ENCODE results near the gene LTF. TPM values are rescaled to one million over a fixed set of nuclear protein-coding genes. Genes with fewer than 3 reads are reported as not detected.

Gene LTF
- total and polyA plus RNA-seq, 10 of the 15 experiments (the other 5 are each of a cell fraction or from before 2014, with no cell fraction given), result 0.03 to 0.31 TPM; not detected in 8

DNA sequence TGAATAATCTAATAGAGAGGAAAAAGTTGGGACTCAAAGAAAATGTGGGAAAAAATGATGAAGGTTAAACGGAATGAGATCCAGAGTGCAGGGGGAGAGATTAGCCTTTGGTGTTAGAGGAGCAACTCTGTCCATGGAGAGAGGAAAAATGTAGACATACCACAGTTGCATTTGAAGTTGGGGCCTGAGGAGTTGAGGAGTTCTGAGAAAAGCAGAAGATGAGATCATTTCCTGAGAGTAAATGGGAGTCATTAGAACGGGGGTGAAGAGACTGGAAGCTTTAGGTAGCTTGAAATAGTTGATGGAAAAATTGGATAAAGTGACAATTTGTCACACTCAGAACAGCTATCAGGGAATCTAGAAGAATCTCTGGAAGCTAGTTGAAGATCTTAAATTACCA lies 65.1 kb downstream of the LTF start:
- DNase-seq (ENCODE audit: low read depth, low spot score) (no peak), FAIRE-seq (no peak), ATAC-seq (no peak)
- Histone ChIP-seq H3K36me3 (ENCODE audit: control insufficient read depth in 2 of 2, insufficient read depth in 2 of 2, low read length in 1 of 2) (no peaks in the 10 kb centered on the region), H3K9ac (ENCODE audit: control insufficient read depth, insufficient read depth, low read length) (no peak overlapping the region), H3K4me1 (ENCODE audit: control insufficient read depth, insufficient read depth, low read length) (peaks cover 11% of the 10 kb centered on the region), H3K4me3 (no peak overlapping the region), H3K27me3 (replicated peaks in 1 of 2; ENCODE audit: control insufficient read depth in 2 of 2, insufficient read depth in 2 of 2, low read length in 1 of 2) (no peaks in the 10 kb centered on the region), H4K20me1 (ENCODE audit: control insufficient read depth, insufficient read depth) (no peaks in the 10 kb centered on the region), H2AFZ (ENCODE audit: control insufficient read depth, low read depth, low read length) (no peak overlapping the region), H3K4me2 (ENCODE audit: control insufficient read depth, insufficient read depth) (no peak overlapping the region), H3K9me3 (replicated peaks; ENCODE audit: control insufficient read depth, insufficient read depth, low read length) (no peaks in the 10 kb centered on the region; the same call in 1 of the 3 replicates), H3K27ac (ENCODE audit: control insufficient read depth, insufficient read depth) (no peak overlapping the region), H3K79me2 (ENCODE audit: control insufficient read depth, insufficient read depth, low read length) (no peaks in the 10 kb centered on the region)
- SMC1A ChIA-PET (ENCODE audit: uncharacterized antibody, unreplicated experiment), result interaction anchor here (1.2 kb wide), 2 partner anchors 19 to 45 kb away, joined by 3 read pairs; no protein-coding TSS in a partner anchor
- intact Hi-C loops (cut with micrococcal nuclease; ENCODE audit: unreplicated experiment) (no loop called here), in situ Hi-C loops (cut with MboI) (no loop called here)
- 37% methylated on average over 2 of the region's 2 CpGs for WGBS (ENCODE audit: insufficient coverage, insufficient replicate concordance, low lambda C conversion rate, missing lambda C conversion rate)
- CTCF ChIA-PET, result interaction anchor here (1.0 to 1.3 kb wide), 3 partner anchors 25 to 89 kb away, joined by 4 to 7 read pairs (median 4); no protein-coding TSS in a partner anchor
- BruUV-seq (replicated peaks), result no TSS peak
- RAD21 ChIA-PET (ENCODE audit: unreplicated experiment), result interaction anchor here (1.3 kb wide), 1 partner anchor 22 kb away, joined by 9 read pairs; no protein-coding TSS in a partner anchor
- TF ChIP-seq EP300 (IDR thresholded peaks at IDR 0.05; ENCODE audit: borderline replicate concordance in 1 of 2, control insufficient read depth in 1 of 2, low read depth in 2 of 2, low read length in 2 of 2), result no peak
- no peak for TF ChIP-seq MYB (IDR thresholded peaks at IDR 0.05; ENCODE audit: borderline replicate concordance, low read depth, low read length)
- no peak for TF ChIP-seq RAD51 (IDR thresholded peaks at IDR 0.05)
- TF ChIP-seq, protein P1, sequence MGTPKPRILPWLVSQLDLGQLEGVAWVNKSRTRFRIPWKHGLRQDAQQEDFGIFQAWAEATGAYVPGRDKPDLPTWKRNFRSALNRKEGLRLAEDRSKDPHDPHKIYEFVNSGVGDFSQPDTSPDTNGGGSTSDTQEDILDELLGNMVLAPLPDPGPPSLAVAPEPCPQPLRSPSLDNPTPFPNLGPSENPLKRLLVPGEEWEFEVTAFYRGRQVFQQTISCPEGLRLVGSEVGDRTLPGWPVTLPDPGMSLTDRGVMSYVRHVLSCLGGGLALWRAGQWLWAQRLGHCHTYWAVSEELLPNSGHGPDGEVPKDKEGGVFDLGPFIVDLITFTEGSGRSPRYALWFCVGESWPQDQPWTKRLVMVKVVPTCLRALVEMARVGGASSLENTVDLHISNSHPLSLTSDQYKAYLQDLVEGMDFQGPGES (IDR thresholded peaks at IDR 0.05), result no peak
- TF ChIP-seq, protein P2, sequence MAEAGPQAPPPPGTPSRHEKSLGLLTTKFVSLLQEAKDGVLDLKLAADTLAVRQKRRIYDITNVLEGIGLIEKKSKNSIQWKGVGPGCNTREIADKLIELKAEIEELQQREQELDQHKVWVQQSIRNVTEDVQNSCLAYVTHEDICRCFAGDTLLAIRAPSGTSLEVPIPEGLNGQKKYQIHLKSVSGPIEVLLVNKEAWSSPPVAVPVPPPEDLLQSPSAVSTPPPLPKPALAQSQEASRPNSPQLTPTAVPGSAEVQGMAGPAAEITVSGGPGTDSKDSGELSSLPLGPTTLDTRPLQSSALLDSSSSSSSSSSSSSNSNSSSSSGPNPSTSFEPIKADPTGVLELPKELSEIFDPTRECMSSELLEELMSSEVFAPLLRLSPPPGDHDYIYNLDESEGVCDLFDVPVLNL (IDR thresholded peaks at IDR 0.05; ENCODE audit: low read depth, low read length), result no peak
- TF ChIP-seq SRF (IDR thresholded peaks at IDR 0.05; ENCODE audit: low read depth in 2 of 2, low read length in 2 of 2), result no peak
- TF ChIP-seq SUPT20H (IDR thresholded peaks at IDR 0.05; ENCODE audit: borderline replicate concordance, control insufficient read depth, low read depth, low read length), result no peak
- TF ChIP-seq NBN (IDR thresholded peaks at IDR 0.05), result no peak
- no peak for TF ChIP-seq MYC (IDR thresholded peaks at IDR 0.05; ENCODE audit: insufficient read depth, insufficient read length, insufficient replicate concordance, low read length, severe bottlenecking)
- TF ChIP-seq MEF2B (IDR thresholded peaks at IDR 0.05; ENCODE audit: partially characterized antibody, poor library complexity, severe bottlenecking), result no peak
- no peak for TF ChIP-seq FOS (IDR thresholded peaks at IDR 0.05; ENCODE audit: borderline replicate concordance, extremely low read depth, insufficient read length)
- TF ChIP-seq, protein P3, sequence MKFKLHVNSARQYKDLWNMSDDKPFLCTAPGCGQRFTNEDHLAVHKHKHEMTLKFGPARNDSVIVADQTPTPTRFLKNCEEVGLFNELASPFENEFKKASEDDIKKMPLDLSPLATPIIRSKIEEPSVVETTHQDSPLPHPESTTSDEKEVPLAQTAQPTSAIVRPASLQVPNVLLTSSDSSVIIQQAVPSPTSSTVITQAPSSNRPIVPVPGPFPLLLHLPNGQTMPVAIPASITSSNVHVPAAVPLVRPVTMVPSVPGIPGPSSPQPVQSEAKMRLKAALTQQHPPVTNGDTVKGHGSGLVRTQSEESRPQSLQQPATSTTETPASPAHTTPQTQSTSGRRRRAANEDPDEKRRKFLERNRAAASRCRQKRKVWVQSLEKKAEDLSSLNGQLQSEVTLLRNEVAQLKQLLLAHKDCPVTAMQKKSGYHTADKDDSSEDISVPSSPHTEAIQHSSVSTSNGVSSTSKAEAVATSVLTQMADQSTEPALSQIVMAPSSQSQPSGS (IDR thresholded peaks at IDR 0.05; ENCODE audit: low read length), result no peak
- TF ChIP-seq BHLHE40 (IDR thresholded peaks at IDR 0.05; ENCODE audit: borderline replicate concordance in 1 of 2, low read depth in 2 of 2, low read length in 1 of 2), result no peak
- no peak for TF ChIP-seq CREM (IDR thresholded peaks at IDR 0.05; ENCODE audit: low read depth)
- no peak for TF ChIP-seq FOXK2 (IDR thresholded peaks at IDR 0.05)
- no peak for TF ChIP-seq CHD2 (IDR thresholded peaks at IDR 0.05; ENCODE audit: borderline replicate concordance, low read depth, low read length)
- POLR2A ChIA-PET, result interaction anchor here (0.6 kb wide), 1 partner anchor 826 kb away, joined by 3 read pairs; no protein-coding TSS in a partner anchor

All from GM12878 (cell line).